MCF 10A (cell line): Measurements from ENCODE around the gene FGF21. TPM values are rescaled to one million over a fixed set of nuclear protein-coding genes. Genes with fewer than 3 reads are reported as not detected.

ENCODE experiments used
- BruUV-seq: library from RNA; stranded (reverse); fragments of 400-500 nt; replicated peaks from 2 replicates; lab custom pipeline; 2021; lab: Mats Ljungman, UMichigan
- CTCF ChIA-PET: fragments of 300-600 bp; sonication (Branson Sonifier 250); formaldehyde crosslinking; extraction: SDS; loops from one replicate; lab custom pipeline; 2021; ENCODE audit warnings: antibody characterized with exemption, inconsistent platforms; lab: Yijun Ruan, JAX
- POLR2A ChIA-PET: fragments of 300-600, 350-650 bp; sonication (Branson Sonifier 250); formaldehyde crosslinking; extraction: SDS; loops from one replicate; lab custom pipeline; 2020; ENCODE audit warnings: antibody characterized with exemption, inconsistent platforms; lab: Yijun Ruan, JAX
- DNase-seq: peaks from one replicate; pipeline ENCODE4 v3.0.0-alpha.2; 2018; ENCODE audit not compliant: unreplicated experiment
- H3K27ac Mint-ChIP-seq: one replicate; pipeline ENCODE4 v1.8.0; 2022; ENCODE audit warnings: mild to moderate bottlenecking, low read depth, mixed read lengths; ENCODE audit not compliant: unreplicated experiment
- H3K27me3 Mint-ChIP-seq: one replicate; pipeline ENCODE4 v1.8.0; 2022; ENCODE audit warnings: mixed read lengths; ENCODE audit not compliant: insufficient read depth, unreplicated experiment
- H3K36me3 Mint-ChIP-seq: one replicate; pipeline ENCODE4 v1.8.0; 2022; ENCODE audit warnings: mild to moderate bottlenecking, moderate library complexity, mixed read lengths; ENCODE audit not compliant: insufficient read depth, unreplicated experiment
- H3K4me1 Mint-ChIP-seq: one replicate; pipeline ENCODE4 v1.8.0; 2022; ENCODE audit warnings: mixed read lengths; ENCODE audit not compliant: insufficient read depth, unreplicated experiment
- H3K4me3 Mint-ChIP-seq: one replicate; pipeline ENCODE4 v1.8.0; 2022; ENCODE audit warnings: mild to moderate bottlenecking, moderate library complexity, mixed read lengths; ENCODE audit not compliant: unreplicated experiment
- H3K9me3 Mint-ChIP-seq: one replicate; pipeline ENCODE4 v1.8.0; 2022; ENCODE audit warnings: mixed read lengths; ENCODE audit not compliant: unreplicated experiment
- CTCF ChIP-seq: fragments of 200-600 bp; IDR thresholded peaks from one replicate; pipeline ENCODE4 v1.8.0; 2022; ENCODE audit warnings: antibody characterized with exemption, mild to moderate bottlenecking; ENCODE audit not compliant: unreplicated experiment
- intact Hi-C: fragments of 100-400 bp; cut with micrococcal nuclease; formaldehyde crosslinking; loops from 2 replicates; pipeline ENCODE4 v1.14.1; 2022
- total RNA-seq: library from RNA; stranded (reverse); gene quantifications from 2 replicates; pipeline ENCODE4 v1.2.3, GENCODE V29; 2022

FGF21 gene
- total RNA-seq, 1 experiment from 2014 or later, result 0.93 TPM

- peaks cover 29% of the 10 kb centered on the region for H3K4me1 Mint-ChIP-seq
- no peak for TF ChIP-seq CTCF
- intact Hi-C loops, result no loop called here
- peak within 1 kb of the TSS; percentile 77 for H3K4me3 Mint-ChIP-seq
- no TSS peak for BruUV-seq
- no peaks in the 10 kb centered on the region for H3K27me3 Mint-ChIP-seq
- H3K36me3 Mint-ChIP-seq, result peaks cover 12% of the 10 kb centered on the region
- H3K27ac Mint-ChIP-seq, result peak within 1 kb of the TSS; percentile 17
- ChIA-PET CTCF (no interaction called here), POLR2A (interaction anchor here (1.2 to 1.5 kb wide), 2 partner anchors 14 to 32 kb away, joined by 4 to 10 read pairs; no protein-coding TSS in a partner anchor)
- H3K9me3 Mint-ChIP-seq, result no peaks in the 10 kb centered on the region
- peak; percentile 91 for DNase-seq
These were observed 2.6 kb upstream of the FGF21 start, which contains the start of gene FUT1 for GRCh38 chr19:48752496-48753365. TSS of gene FUT1 (minus strand) at chr19:48752641. CDS start at chr19:48751281, 1,360 bp downstream.

GRCh38 chr19:48755787-48756186 lies 463 bp downstream of the FGF21 start:
- intact Hi-C loops, result no loop called here
- ChIA-PET POLR2A (no interaction called here), CTCF (no interaction called here)
- Mint-ChIP-seq H3K27ac (no peak overlapping the region), H3K36me3 (peaks cover 9% of the 10 kb centered on the region), H3K4me1 (peaks cover 29% of the 10 kb centered on the region), H3K27me3 (peaks cover 4% of the 10 kb centered on the region), H3K9me3 (no peaks in the 10 kb centered on the region), H3K4me3 (no peak overlapping the region)
- BruUV-seq, result no TSS peak
- DNase-seq, result no peak
- TF ChIP-seq CTCF, result no peak

- CTCF ChIA-PET, result no interaction called here
- H3K4me1 Mint-ChIP-seq, result peaks cover 26% of the 10 kb centered on the region
- no peak for DNase-seq
- H3K27me3 Mint-ChIP-seq, result peaks cover 8% of the 10 kb centered on the region
- no peak for TF ChIP-seq CTCF
- no peak overlapping the region for H3K27ac Mint-ChIP-seq
- no peaks in the 10 kb centered on the region for H3K9me3 Mint-ChIP-seq
- H3K4me3 Mint-ChIP-seq, result no peak overlapping the region
- intact Hi-C loops, result no loop called here
- BruUV-seq, result no TSS peak
- POLR2A ChIA-PET, result no interaction called here
- peaks cover 10% of the 10 kb centered on the region for H3K36me3 Mint-ChIP-seq
These were observed 888 bp downstream of the FGF21 start for GRCh38 chr19:48756212-48756611.

GRCh38 chr19:48756686-48757085 lies 1.4 kb downstream of the FGF21 start:
- intact Hi-C loops, result no loop called here
- ChIA-PET POLR2A (no interaction called here), CTCF (no interaction called here)
- H3K4me3 Mint-ChIP-seq, result no peak overlapping the region
- peaks cover 13% of the 10 kb centered on the region for H3K27me3 Mint-ChIP-seq
- H3K9me3 Mint-ChIP-seq, result no peaks in the 10 kb centered on the region
- peaks cover 10% of the 10 kb centered on the region for H3K36me3 Mint-ChIP-seq
- no TSS peak for BruUV-seq
- no peak for TF ChIP-seq CTCF
- no peak for DNase-seq
- H3K4me1 Mint-ChIP-seq, result peaks cover 23% of the 10 kb centered on the region
- H3K27ac Mint-ChIP-seq, result no peak overlapping the region
